HepG2 (cell line): ENCODE measurements around the gene RNF125. TPM values are rescaled to one million over a fixed set of nuclear protein-coding genes. Genes with fewer than 3 reads are reported as not detected.

Source experiments
- AHDC1 ChIP-seq: sonication (generic); formaldehyde crosslinking; IDR thresholded peaks from 2 replicates; pipeline ENCODE4 v1.5.1; 2020; ENCODE audit warnings: mild to moderate bottlenecking, missing genetic modification reagents, borderline replicate concordance
- CENPT ChIP-seq: sonication (generic); formaldehyde crosslinking; IDR thresholded peaks from 2 replicates; pipeline ENCODE4 v1.8.0; 2022; ENCODE audit warnings: low read depth, mild to moderate bottlenecking, moderate library complexity, missing genetic modification reagents
- DBP ChIP-seq: sonication (generic); formaldehyde crosslinking; IDR thresholded peaks from 2 replicates; pipeline ENCODE4 v1.4.0; 2020; ENCODE audit warnings: missing genetic modification reagents; ENCODE audit errors: not compliant biosample characterization
- E2F2 ChIP-seq: sonication (generic); formaldehyde crosslinking; IDR thresholded peaks from 2 replicates; pipeline ENCODE4 v1.4.0; 2020; ENCODE audit warnings: missing genetic modification reagents, borderline replicate concordance
- GABPA ChIP-seq, 2 experiments: IDR thresholded peaks; 2 replicates each; pipeline ENCODE4 v1.6.1; 2011 to 2016; ENCODE audit warnings: low read depth in 2 of 2, low read length in 1 of 2, missing biosample characterization in 1 of 2, missing genetic modification characterization in 1 of 2
- MEIS1 ChIP-seq: sonication (generic); formaldehyde crosslinking; IDR thresholded peaks from 2 replicates; pipeline ENCODE4 v1.9.0; 2021; ENCODE audit warnings: mild to moderate bottlenecking, missing genetic modification reagents, moderate library complexity, borderline replicate concordance
- MXI1 ChIP-seq: IDR thresholded peaks from 3 replicates; pipeline ENCODE4 v1.6.1; 2012; ENCODE audit warnings: low read depth, low read length, inconsistent platforms, borderline replicate concordance
- PITX1 ChIP-seq: sonication (generic); formaldehyde crosslinking; IDR thresholded peaks from 2 replicates; pipeline ENCODE4 v1.5.1; 2020; ENCODE audit warnings: mild to moderate bottlenecking, missing genetic modification reagents
- PRMT3 ChIP-seq: sonication (generic); formaldehyde crosslinking; IDR thresholded peaks from 2 replicates; pipeline ENCODE4 v1.8.1; 2022; ENCODE audit warnings: low read depth, mild to moderate bottlenecking, moderate library complexity, missing genetic modification reagents, borderline replicate concordance
- RFX5 ChIP-seq: IDR thresholded peaks from 2 replicates; pipeline ENCODE4 v1.6.1; 2011; ENCODE audit warnings: low read depth, low read length, improper control_type of control experiment
- SAP130 ChIP-seq: IDR thresholded peaks from 2 replicates; pipeline ENCODE4 v1.6.1; 2016; ENCODE audit warnings: low read depth
- TIGD3 ChIP-seq: sonication (generic); formaldehyde crosslinking; IDR thresholded peaks from 2 replicates; pipeline ENCODE4 v1.5.1; 2020; ENCODE audit warnings: mild to moderate bottlenecking, missing genetic modification reagents, borderline replicate concordance
- XBP1 ChIP-seq: sonication (generic); formaldehyde crosslinking; IDR thresholded peaks from 2 replicates; pipeline ENCODE4 v1.5.0; 2020; ENCODE audit warnings: missing genetic modification reagents
- ZBTB37 ChIP-seq: sonication (generic); formaldehyde crosslinking; IDR thresholded peaks from 2 replicates; pipeline ENCODE4 v1.4.0; 2020; ENCODE audit warnings: mild to moderate bottlenecking, missing genetic modification reagents
- ZNF382 ChIP-seq: sonication (generic); formaldehyde crosslinking; IDR thresholded peaks from 2 replicates; pipeline ENCODE4 v1.5.0; 2020; ENCODE audit warnings: missing genetic modification reagents, mild to moderate bottlenecking, borderline replicate concordance
- ZNF670 ChIP-seq: sonication (generic); formaldehyde crosslinking; IDR thresholded peaks from 2 replicates; pipeline ENCODE4 v1.8.0; 2022; ENCODE audit warnings: mild to moderate bottlenecking, missing genetic modification reagents, borderline replicate concordance
- ZNF773 ChIP-seq: sonication (generic); formaldehyde crosslinking; IDR thresholded peaks from 2 replicates; pipeline ENCODE4 v1.4.0; 2020; ENCODE audit warnings: missing genetic modification reagents, borderline replicate concordance
- ZSCAN31 ChIP-seq: sonication (generic); formaldehyde crosslinking; IDR thresholded peaks from 2 replicates; pipeline ENCODE4 v1.5.0; 2020; ENCODE audit warnings: low read depth, mild to moderate bottlenecking, missing genetic modification reagents
- polyA plus RNA-seq, 8 experiments: library from polyadenylated mRNA; depleted of rRNA in 3 of 8; stranded (reverse) in 7 of 8; unstranded in 1 of 8; fragments of >200 nt; fragmentation: Illumina TruSeq in 4 of 8; extraction: Trizol in 4 of 8; gene quantifications; 2 replicates each; pipeline versions ENCODE4 v1.2.1 to v1.2.3, GENCODE V29; 2011 to 2016; ENCODE audit warnings: low read depth in 4 of 8, missing spikeins in 1 of 8, mixed read lengths in 1 of 8; ENCODE audit not compliant: insufficient read depth in 1 of 8
- total RNA-seq, 5 experiments: library from RNA; depleted of rRNA; stranded (reverse); fragments of >200 nt; fragmentation: Illumina TruSeq; extraction: Trizol; gene quantifications; 2 replicates each; pipeline ENCODE4 v1.2.3, GENCODE V29; 2016; ENCODE audit warnings: low read depth in 1 of 5

Gene RNF125
- total and polyA plus RNA-seq, 2 of the 13 experiments (the other 11 are each of a cell fraction or from before 2014, with no cell fraction given): 0.58 to 1.8 TPM

GRCh38 chr18:32092422-32093101 lies 73.9 kb downstream of the RNF125 start (continued):
- TF ChIP-seq TIGD3 (no peak), PRMT3 (no peak), ZSCAN31 (0 out of 2 replicates have a peak, but pooled peaks have one; percentile 20), ZNF670 (no peak), E2F2 (no peak), XBP1 (no peak), SAP130 (CRISPR knock-in tag) (peak; percentile 65; the same call in 1 of the 2 replicates), ZNF773 (CRISPR knock-in tag) (peak; percentile 18; the same call in 1 of the 2 replicates), MEIS1 (CRISPR knock-in tag) (peak; percentile 61; the same call in 1 of the 2 replicates), CENPT (CRISPR knock-in tag) (peak; percentile 63; the same call in 1 of the 2 replicates), MXI1 (0 out of 3 replicates have a peak, but pooled peaks have one; percentile 47), ZBTB37 (no peak), GABPA (IDR thresholded peaks at IDR 0.05; ENCODE audit: low read depth, low read length) (no peak), GABPA (CRISPR knock-in tag; IDR thresholded peaks at IDR 0.05; ENCODE audit: low read depth) (no peak), AHDC1 (CRISPR knock-in tag) (no peak), PITX1 (CRISPR knock-in tag) (no peak), ZNF382 (CRISPR knock-in tag) (no peak), RFX5 (no peak), DBP (CRISPR knock-in tag) (no peak)
